GM12873 (cell line): Measurements from ENCODE around the gene RNF115.
A peak's percentile ranks its signal among the peaks of the same experiment; 100 is the strongest.

ENCODE experiments used
- CTCF ChIP-seq: IDR thresholded peaks from 2 replicates; pipeline ENCODE4 v1.5.1; 2012; ENCODE audit warnings: low read depth, mild to moderate bottlenecking, moderate library complexity, low read length, control low read depth; ENCODE audit not compliant: insufficient read depth; ENCODE audit errors: missing control alignments

RNF115 gene

GRCh38 chr1:145858238-145858900 lies 34.5 kb upstream of the RNF115 start:
- no peak for TF ChIP-seq CTCF

- TF ChIP-seq CTCF = no peak
Observed at GRCh38 chr1:145857170-145857569, 33.3 kb upstream of the RNF115 start.

GRCh38 chr1:145855426-145855948 lies 31.6 kb upstream of the RNF115 start:
- TF ChIP-seq CTCF = no peak

GRCh38 chr1:145849356-145850160 lies 25.7 kb upstream of the RNF115 start:
- TF ChIP-seq CTCF = peak; percentile 62

- TF ChIP-seq CTCF = no peak
Observed at GRCh38 chr1:145847827-145848226, 23.9 kb upstream of the RNF115 start.

GRCh38 chr1:145846201-145846612 lies 22.3 kb upstream of the RNF115 start:
- TF ChIP-seq CTCF = peak; percentile 85

GRCh38 chr1:145845514-145846161 lies 21.7 kb upstream of the RNF115 start, which contains the start of gene NUDT17:
Gene NUDT17 (plus strand): TSS chr1:145845630. CDS start chr1:145845641, 11 bp downstream.
- TF ChIP-seq CTCF = peak; percentile 93
